ENCODE results near the gene KRT9.

- TF ChIP-seq CTCF (IDR thresholded peaks at IDR 0.05) (no peak), MAZ (IDR thresholded peaks at IDR 0.05; ENCODE audit: borderline replicate concordance, low read depth, low read length) (no peak), POLR2A (IDR thresholded peaks at IDR 0.05; ENCODE audit: low read length) (no peak), HOXB13 (CRISPR knock-in tag; IDR thresholded peaks at IDR 0.05; ENCODE audit: low read depth) (no peak), RAD21 (conservative IDR thresholded peaks at IDR 0.05 in 1 of 2, IDR thresholded peaks at IDR 0.05 in 1 of 2) (no peak), HDAC2 (IDR thresholded peaks at IDR 0.05) (no peak), PHF8 (IDR thresholded peaks at IDR 0.05; ENCODE audit: borderline replicate concordance, low read depth) (no peak), FOSL2 (IDR thresholded peaks at IDR 0.05) (no peak), FOSL2 (CRISPR knock-in tag; IDR thresholded peaks at IDR 0.05) (no peak)
Measured at GRCh38 chr17:41538565-41538991, 33.3 kb downstream of the KRT9 start.

Data from A549 (cell line).